Hepatocyte (in vitro differentiated cells): ENCODE results near the gene NR6A1. TPM values are rescaled to one million over a fixed set of nuclear protein-coding genes. Genes with fewer than 3 reads are reported as not detected.
A peak's percentile ranks its signal among the peaks of the same experiment; 100 is the strongest.

Source experiments
- DNase-seq: peaks from one replicate; pipeline ENCODE4 v3.0.0-alpha.2; 2016; ENCODE audit warnings: low spot score
- H2AFZ ChIP-seq: fragments of 200-600 bp; sonication (generic); 2 replicates; pipeline ENCODE4 v1.6.0; 2016; ENCODE audit warnings: antibody characterized with exemption, mild to moderate bottlenecking
- H3K27ac ChIP-seq: fragments of 200-600 bp; sonication (generic); 2 replicates; pipeline ENCODE4 v1.5.1; 2016; ENCODE audit warnings: mild to moderate bottlenecking
- H3K27me3 ChIP-seq: fragments of 200-600 bp; sonication (generic); 2 replicates; pipeline ENCODE4 v1.6.1; 2016
- H3K36me3 ChIP-seq: fragments of 200-600 bp; sonication (generic); replicated peaks from 2 replicates; pipeline ENCODE4 v1.5.1; 2016; ENCODE audit warnings: low read depth; ENCODE audit not compliant: insufficient read depth
- H3K4me1 ChIP-seq: fragments of 200-600 bp; sonication (generic); 2 replicates; pipeline ENCODE4 v1.5.1; 2016; ENCODE audit warnings: mild to moderate bottlenecking, moderate library complexity; ENCODE audit not compliant: insufficient read depth
- H3K4me2 ChIP-seq: fragments of 200-600 bp; sonication (generic); 2 replicates; pipeline ENCODE4 v1.6.0; 2016
- H3K4me3 ChIP-seq: fragments of 200-600 bp; sonication (generic); 2 replicates; pipeline ENCODE4 v1.5.1; 2016; ENCODE audit warnings: mild to moderate bottlenecking
- H3K79me2 ChIP-seq: fragments of 200-600 bp; sonication (generic); 2 replicates; pipeline ENCODE4 v1.6.0; 2017; ENCODE audit warnings: mild to moderate bottlenecking
- H3K9me2 ChIP-seq: fragments of 200-600 bp; sonication (generic); replicated peaks from 2 replicates; pipeline ENCODE4 v1.6.0; 2017; ENCODE audit warnings: mild to moderate bottlenecking; ENCODE audit not compliant: insufficient read depth
- H3K9me3 ChIP-seq: fragments of 200-600 bp; sonication (generic); 2 replicates; pipeline ENCODE4 v1.5.1; 2016; ENCODE audit warnings: low read depth, mild to moderate bottlenecking
- H4K20me1 ChIP-seq: fragments of 200-600 bp; sonication (generic); 2 replicates; pipeline ENCODE4 v1.6.0; 2016; ENCODE audit warnings: mild to moderate bottlenecking; ENCODE audit not compliant: insufficient read depth, poor library complexity, severe bottlenecking
- CTCF ChIP-seq: fragments of 200-600 bp; sonication (generic); IDR thresholded peaks from 2 replicates; pipeline ENCODE4 v1.5.1; 2016; ENCODE audit warnings: antibody characterized with exemption, mild to moderate bottlenecking; ENCODE audit not compliant: poor library complexity
- EZH2 ChIP-seq: fragments of 200-600 bp; sonication (generic); IDR thresholded peaks from 2 replicates; pipeline ENCODE4 v1.6.1; 2016; ENCODE audit warnings: antibody characterized with exemption, mild to moderate bottlenecking, borderline replicate concordance
- EZH2phosphoT487 ChIP-seq: fragments of 200-600 bp; sonication (generic); IDR thresholded peaks from one replicate; pipeline ENCODE4 v1.6.1; 2018; ENCODE audit warnings: antibody characterized with exemption, mild to moderate bottlenecking, low read depth, moderate library complexity; ENCODE audit not compliant: unreplicated experiment, severe bottlenecking
- whole genome bisulfite sequencing: methylation state at CpG from one replicate; pipeline ENCODE4 v1.1.6; 2016; ENCODE audit warnings: low lambda C conversion rate; ENCODE audit errors: missing lambda C conversion rate; 5-methylcytosine and 5-hydroxymethylcytosine counted together
- polyA plus RNA-seq: library from polyadenylated mRNA; unstranded; fragments of >200 nt; fragmentation: Nextera tagmentation; extraction: Ambion mirVana; gene quantifications from 2 replicates; pipeline ENCODE4 v1.2.1, GENCODE V29; 2016
- total RNA-seq: library from RNA; depleted of rRNA; stranded (reverse); fragments of >200 nt; gene quantifications from 2 replicates; pipeline ENCODE4 v1.2.3, GENCODE V29; 2014

NR6A1 gene
- total and polyA plus RNA-seq, 2 experiments from 2014 or later: 1.2 to 4.0 TPM

GRCh38 chr9:124761196-124761595 lies 9.9 kb downstream of the NR6A1 start:
- Histone ChIP-seq H3K27me3 (no peaks in the 10 kb centered on the region), H3K4me2 (no peak overlapping the region), H3K9me2 (no peaks in the 10 kb centered on the region), H3K4me1 (peaks cover 13% of the 10 kb centered on the region), H2AFZ (no peak overlapping the region), H3K27ac (no peak overlapping the region), H4K20me1 (peaks cover 3% of the 10 kb centered on the region), H3K4me3 (no peak overlapping the region), H3K36me3 (no peaks in the 10 kb centered on the region), H3K79me2 (peaks cover 80% of the 10 kb centered on the region), H3K9me3 (no peaks in the 10 kb centered on the region)
- WGBS: 67% methylated on average over 2 of the region's 2 CpGs
- TF ChIP-seq CTCF: no peak
- TF ChIP-seq EZH2phosphoT487: no peak
- no peak for TF ChIP-seq EZH2
- no peak for DNase-seq

- Histone ChIP-seq H3K27ac (no peak overlapping the region), H3K4me1 (peaks cover 13% of the 10 kb centered on the region), H3K9me3 (no peaks in the 10 kb centered on the region), H3K36me3 (no peaks in the 10 kb centered on the region), H3K4me2 (no peak overlapping the region), H3K9me2 (no peaks in the 10 kb centered on the region), H4K20me1 (no peaks in the 10 kb centered on the region), H3K4me3 (no peak overlapping the region), H3K27me3 (no peaks in the 10 kb centered on the region), H2AFZ (no peak overlapping the region), H3K79me2 (peaks cover 78% of the 10 kb centered on the region)
- no peak for DNase-seq
- WGBS: 85% methylated on average over 2 of the region's 2 CpGs
- no peak for TF ChIP-seq EZH2
- no peak for TF ChIP-seq EZH2phosphoT487
- TF ChIP-seq CTCF: no peak
Measured at GRCh38 chr9:124760719-124761118, 10.4 kb downstream of the NR6A1 start.

GRCh38 chr9:124759327-124759726 lies 11.8 kb downstream of the NR6A1 start:
- no peaks in the 10 kb centered on the region for H3K27me3 ChIP-seq
- H3K27ac ChIP-seq: no peak overlapping the region
- H3K36me3 ChIP-seq: no peaks in the 10 kb centered on the region
- 88% methylated on average over 2 of the region's 2 CpGs for WGBS
- H4K20me1 ChIP-seq: no peaks in the 10 kb centered on the region
- peaks cover 71% of the 10 kb centered on the region for H3K79me2 ChIP-seq
- no peaks in the 10 kb centered on the region for H3K9me2 ChIP-seq
- H3K9me3 ChIP-seq: no peaks in the 10 kb centered on the region
- no peak for DNase-seq
- no peak overlapping the region for H3K4me3 ChIP-seq
- no peak for TF ChIP-seq EZH2
- TF ChIP-seq CTCF: no peak
- no peak for TF ChIP-seq EZH2phosphoT487
- no peak overlapping the region for H3K4me2 ChIP-seq
- no peak overlapping the region for H2AFZ ChIP-seq
- H3K4me1 ChIP-seq: peaks cover 13% of the 10 kb centered on the region

- Histone ChIP-seq H3K36me3 (no peaks in the 10 kb centered on the region), H3K27ac (no peak overlapping the region), H3K27me3 (no peaks in the 10 kb centered on the region), H3K9me2 (no peaks in the 10 kb centered on the region), H3K4me1 (peaks cover 13% of the 10 kb centered on the region), H4K20me1 (no peaks in the 10 kb centered on the region), H3K4me2 (peak overlapping the region; percentile 58), H3K4me3 (no peak overlapping the region), H2AFZ (no peak overlapping the region), H3K79me2 (peaks cover 71% of the 10 kb centered on the region), H3K9me3 (no peaks in the 10 kb centered on the region)
- no peak for DNase-seq
- no peak for TF ChIP-seq EZH2phosphoT487
- no peak for TF ChIP-seq CTCF
- no peak for TF ChIP-seq EZH2
Measured at GRCh38 chr9:124758691-124759090, 12.4 kb downstream of the NR6A1 start.
